Muscle layer of colon (tissue), 2 donors: ENCODE results near the gene ZNF746.

Source experiments
- H3K27ac ChIP-seq: one replicate; pipeline ENCODE4 v1.7.0; 2013; ENCODE audit warnings: low read depth, mild to moderate bottlenecking, low read length, moderate library complexity
- H3K27me3 ChIP-seq, 2 donors: one replicate each; pipeline ENCODE4 v1.7.0; 2013; ENCODE audit warnings: low read length in 2 of 2, mild to moderate bottlenecking in 2 of 2; ENCODE audit not compliant: insufficient read depth in 2 of 2, control insufficient read depth in 1 of 2
- H3K36me3 ChIP-seq: one replicate; pipeline ENCODE4 v1.7.0; 2013; ENCODE audit warnings: mild to moderate bottlenecking, low read length; ENCODE audit not compliant: insufficient read depth
- H3K4me1 ChIP-seq: one replicate; pipeline ENCODE4 v1.7.0; 2013; ENCODE audit warnings: mild to moderate bottlenecking, low read length; ENCODE audit not compliant: insufficient read depth
- H3K4me3 ChIP-seq, 2 donors: one replicate each; pipeline ENCODE4 v1.7.0; 2013; ENCODE audit warnings: low read length in 2 of 2, low read depth in 1 of 2, mild to moderate bottlenecking in 1 of 2, moderate library complexity in 1 of 2
- H3K9ac ChIP-seq: one replicate; pipeline ENCODE4 v1.7.0; 2013; ENCODE audit warnings: low read length
- H3K9me3 ChIP-seq: one replicate; pipeline ENCODE4 v1.7.0; 2013; ENCODE audit warnings: mild to moderate bottlenecking, low read length
- donor health status: abdominal sarcoma.
- donor health status: Adenocarcinoma of cecum.

Gene ZNF746

GRCh38 chr7:149468208-149468607 lies 29.4 kb downstream of the ZNF746 start:
- H3K9ac ChIP-seq = no peak overlapping the region
- H3K27me3 ChIP-seq = no peaks in the 10 kb centered on the region
- no peak overlapping the region for H3K27ac ChIP-seq
- peaks cover 5% of the 10 kb centered on the region for H3K36me3 ChIP-seq
- H3K9me3 ChIP-seq = no peaks in the 10 kb centered on the region
- no peaks in the 10 kb centered on the region for H3K4me1 ChIP-seq
- H3K4me3 ChIP-seq = no peak overlapping the region

- Histone ChIP-seq H3K36me3 (no peaks in the 10 kb centered on the region), H3K9ac (no peak overlapping the region), H3K4me3 (no peak overlapping the region), H3K9me3 (no peaks in the 10 kb centered on the region), H3K4me1 (no peaks in the 10 kb centered on the region), H3K27me3 (no peaks in the 10 kb centered on the region), H3K27ac (no peak overlapping the region)
Observed at GRCh38 chr7:149467321-149467859, 30.2 kb downstream of the ZNF746 start.

GRCh38 chr7:149466364-149466763 lies 31.2 kb downstream of the ZNF746 start:
- no peaks in the 10 kb centered on the region for H3K36me3 ChIP-seq
- no peak overlapping the region for H3K9ac ChIP-seq
- no peak overlapping the region for H3K27ac ChIP-seq
- H3K9me3 ChIP-seq = no peaks in the 10 kb centered on the region
- H3K4me1 ChIP-seq = peaks cover under 1% of the 10 kb centered on the region
- H3K27me3 ChIP-seq = no peaks in the 10 kb centered on the region
- H3K4me3 ChIP-seq = no peak overlapping the region

DNA sequence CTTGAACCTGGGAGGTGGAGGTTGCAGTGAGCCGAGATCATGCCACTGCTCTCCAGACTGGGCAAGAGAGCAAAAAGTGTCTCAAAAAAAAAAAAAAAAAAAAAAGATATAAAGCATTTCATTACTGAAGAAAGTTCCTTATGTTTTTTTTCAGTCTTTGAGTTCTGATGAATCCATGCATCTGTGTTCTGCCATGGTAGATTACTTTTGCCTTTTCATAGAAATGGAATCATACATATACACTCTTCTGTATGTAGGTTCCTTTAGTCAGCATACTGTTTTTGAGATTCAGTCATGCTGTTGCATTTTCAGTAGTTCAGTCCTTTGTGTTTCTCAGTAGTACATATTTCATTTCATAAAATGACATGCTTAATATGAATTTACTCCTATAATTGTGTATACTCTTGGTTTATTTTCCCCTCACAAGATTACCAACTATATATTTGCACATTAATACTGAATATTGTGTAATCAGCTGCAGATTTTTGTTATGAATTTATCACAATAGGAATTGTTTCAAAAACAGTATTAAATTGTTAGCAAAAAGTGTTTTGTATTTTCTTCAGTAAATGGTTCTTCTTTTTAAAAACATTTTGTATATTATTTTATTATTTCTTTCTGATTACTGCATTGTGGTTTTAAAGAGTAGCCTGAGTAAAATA lies 34.0 kb downstream of the ZNF746 start:
- Histone ChIP-seq H3K9me3 (no peaks in the 10 kb centered on the region), H3K4me3 (no peak overlapping the region), H3K4me1 (peaks cover 13% of the 10 kb centered on the region)

DNA sequence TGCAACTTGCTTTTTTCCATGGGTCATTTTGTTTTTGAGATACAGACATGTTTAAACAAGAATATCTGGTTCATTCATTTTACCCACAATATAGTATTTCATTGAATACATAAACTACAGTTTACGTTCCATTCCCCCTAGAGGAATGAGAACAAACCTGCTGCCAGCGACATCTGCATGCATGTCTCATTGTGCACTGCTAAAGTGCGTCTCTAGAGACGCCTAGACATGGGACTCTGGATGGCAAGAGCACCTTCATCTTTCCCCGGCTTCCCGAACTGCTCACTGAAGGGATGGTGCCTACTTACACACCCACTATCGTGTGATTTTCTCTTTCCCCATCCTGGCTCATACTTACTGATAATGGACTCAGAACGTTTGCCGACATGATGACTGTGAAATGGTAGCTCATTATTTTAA lies 35.5 kb downstream of the ZNF746 start:
- Histone ChIP-seq H3K27me3 (no peaks in the 10 kb centered on the region), H3K36me3 (no peaks in the 10 kb centered on the region), H3K4me1 (peaks cover 23% of the 10 kb centered on the region), H3K4me3 (no peak overlapping the region), H3K9ac (no peak overlapping the region), H3K27ac (no peak overlapping the region), H3K9me3 (no peaks in the 10 kb centered on the region)

More for the DNA sequence above, 34.0 kb downstream of the ZNF746 start:
- Histone ChIP-seq H3K9ac (no peak overlapping the region), H3K27ac (no peak overlapping the region), H3K36me3 (no peaks in the 10 kb centered on the region), H3K27me3 (no peaks in the 10 kb centered on the region)

GRCh38 chr7:149460493-149461277 lies 36.9 kb downstream of the ZNF746 start, which contains the start of gene ZNF777:
TSS of gene ZNF777 (minus strand) at chr7:149461062. CDS start at chr7:149456022, 5,040 bp downstream.
- Histone ChIP-seq H3K4me3 (peak within 1 kb of the TSS; percentile 49 to 67), H3K4me1 (peaks cover 23% of the 10 kb centered on the region), H3K27ac (peak within 1 kb of the TSS; percentile 71), H3K9ac (peak within 1 kb of the TSS; percentile 50), H3K9me3 (no peaks in the 10 kb centered on the region), H3K27me3 (no peaks in the 10 kb centered on the region), H3K36me3 (peaks cover 5% of the 10 kb centered on the region)

- Histone ChIP-seq H3K9me3 (no peaks in the 10 kb centered on the region), H3K27ac (no peak overlapping the region), H3K27me3 (no peaks in the 10 kb centered on the region), H3K4me1 (peaks cover 23% of the 10 kb centered on the region), H3K4me3 (peak overlapping the region; percentile 40 to 67), H3K9ac (peak overlapping the region; percentile 33), H3K36me3 (peaks cover 14% of the 10 kb centered on the region)
Observed at GRCh38 chr7:149459540-149460452, 37.8 kb downstream of the ZNF746 start.

DNA sequence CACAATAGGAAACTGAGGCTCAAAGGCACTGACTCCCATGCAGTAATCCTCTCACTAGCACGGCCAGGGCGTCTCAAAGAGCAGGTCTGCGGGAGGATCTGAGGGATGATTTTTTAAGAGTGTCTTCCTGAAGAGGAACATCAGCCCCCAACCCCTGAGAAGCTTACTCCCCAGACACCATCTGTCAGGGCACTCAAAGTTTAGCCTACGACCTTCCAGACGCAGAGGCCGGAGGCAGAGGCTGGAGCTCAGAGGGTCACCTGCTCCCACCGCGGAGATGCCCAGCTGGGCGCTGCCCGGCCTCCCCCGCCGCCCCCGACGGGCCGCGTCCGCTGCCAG lies 38.4 kb downstream of the ZNF746 start:
- peak overlapping the region; percentile 33 for H3K9ac ChIP-seq
- no peaks in the 10 kb centered on the region for H3K27me3 ChIP-seq
- peaks cover 23% of the 10 kb centered on the region for H3K4me1 ChIP-seq
- peaks cover 20% of the 10 kb centered on the region for H3K36me3 ChIP-seq
- H3K9me3 ChIP-seq = no peaks in the 10 kb centered on the region
- H3K27ac ChIP-seq = no peak overlapping the region
- H3K4me3 ChIP-seq = peak overlapping the region; percentile 40 to 55

GRCh38 chr7:149458235-149458634 lies 39.4 kb downstream of the ZNF746 start:
- Histone ChIP-seq H3K27ac (no peak overlapping the region), H3K9me3 (no peaks in the 10 kb centered on the region), H3K27me3 (no peaks in the 10 kb centered on the region), H3K4me3 (no peak overlapping the region), H3K36me3 (peaks cover 29% of the 10 kb centered on the region), H3K9ac (no peak overlapping the region), H3K4me1 (peaks cover 23% of the 10 kb centered on the region)

- no peak overlapping the region for H3K9ac ChIP-seq
- peaks cover 23% of the 10 kb centered on the region for H3K4me1 ChIP-seq
- H3K27ac ChIP-seq = no peak overlapping the region
- H3K36me3 ChIP-seq = peaks cover 29% of the 10 kb centered on the region
- no peaks in the 10 kb centered on the region for H3K27me3 ChIP-seq
- no peaks in the 10 kb centered on the region for H3K9me3 ChIP-seq
- H3K4me3 ChIP-seq = no peak overlapping the region
Observed at GRCh38 chr7:149457766-149458165, 39.8 kb downstream of the ZNF746 start.
